HuH-7.5 (cell line): Measurements from ENCODE around the gene DNAJC5G.
"Not testable (repeated sequence)": the region's sequence is repeated elsewhere in the genome, so short reads cannot be mapped to it uniquely, and the experiment has no call there.

Experiments used
- DNase-seq: peaks from one replicate; pipeline ENCODE4 v3.0.0; 2011; ENCODE audit warnings: low spot score

Gene DNAJC5G

DNA sequence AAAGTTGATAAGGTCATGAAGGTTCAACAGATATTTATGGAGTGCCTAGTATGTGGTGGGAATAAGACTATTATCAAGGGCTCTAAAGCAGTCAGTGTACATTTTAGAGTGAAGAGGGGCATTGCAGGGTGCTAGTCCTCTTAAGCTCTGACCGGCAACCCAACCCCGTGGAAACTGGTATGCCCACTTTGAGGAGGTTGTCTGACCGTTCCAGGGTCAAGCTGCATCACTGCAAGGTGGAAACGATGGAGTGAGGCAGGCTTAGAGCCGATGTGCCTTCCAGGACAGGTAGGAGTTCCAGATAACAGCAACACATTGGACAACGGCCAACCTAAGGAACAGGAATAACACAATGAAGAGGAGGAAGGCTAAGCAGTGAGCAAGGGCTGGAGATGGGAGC is 34.4 kb downstream of the DNAJC5G start:
- DNase-seq, result no peak

DNA sequence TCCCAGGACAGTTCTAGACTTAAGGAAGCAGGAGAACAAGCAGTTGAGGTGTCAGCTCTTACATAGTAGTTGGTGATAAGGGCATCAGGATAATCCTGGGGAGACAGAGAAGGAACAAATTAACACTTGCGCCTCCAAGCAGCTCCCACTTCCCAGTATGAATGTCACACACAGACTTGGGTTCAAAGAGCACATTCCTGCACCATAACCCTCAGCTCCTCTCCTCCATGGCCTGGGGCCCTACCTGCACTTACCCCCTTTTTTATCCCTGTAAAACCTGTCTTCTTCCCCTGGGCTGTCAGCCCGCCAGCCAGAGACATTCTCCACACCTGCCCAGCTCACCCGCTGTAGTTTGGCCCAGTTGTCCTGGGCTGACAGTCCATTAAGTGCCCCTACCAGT is 36.9 kb downstream of the DNAJC5G start:
- DNase-seq, result no peak

DNA sequence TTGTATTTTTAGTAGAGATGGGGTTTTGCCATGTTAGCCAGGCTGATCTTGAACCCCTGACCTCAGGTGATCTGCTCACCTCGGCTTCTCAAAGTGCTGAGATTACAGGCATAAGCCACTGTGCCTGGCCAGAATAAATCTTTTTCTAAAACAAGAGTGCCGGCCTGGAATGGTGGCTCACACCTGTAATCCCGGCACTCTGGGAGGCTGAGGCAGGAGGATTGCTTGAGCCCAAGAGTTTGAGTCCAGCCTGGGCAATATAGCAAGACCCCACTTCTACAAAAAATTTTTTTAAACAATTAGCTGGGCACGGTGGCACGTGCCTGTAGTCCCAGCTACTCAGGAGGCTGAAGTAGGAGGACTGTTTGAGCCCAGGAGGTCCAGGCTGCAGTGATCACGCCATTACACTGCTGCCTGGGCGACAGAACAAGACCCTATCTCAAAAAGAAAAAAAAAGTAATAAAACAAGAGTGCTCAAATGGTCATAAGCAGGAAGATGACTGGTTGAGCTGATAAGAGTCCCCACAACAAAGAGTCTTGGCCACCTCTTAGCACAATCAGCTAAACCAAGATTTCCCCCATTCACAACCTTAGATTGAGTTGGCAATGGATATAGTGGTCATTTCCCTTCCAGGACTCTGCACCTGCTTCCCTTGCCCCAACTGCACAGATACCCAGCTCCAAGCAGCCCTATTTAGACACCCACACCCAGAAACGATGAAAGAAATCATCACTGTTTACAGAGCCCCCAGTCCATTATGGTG is 38.8 kb downstream of the DNAJC5G start:
- DNase-seq, result no peak

DNA sequence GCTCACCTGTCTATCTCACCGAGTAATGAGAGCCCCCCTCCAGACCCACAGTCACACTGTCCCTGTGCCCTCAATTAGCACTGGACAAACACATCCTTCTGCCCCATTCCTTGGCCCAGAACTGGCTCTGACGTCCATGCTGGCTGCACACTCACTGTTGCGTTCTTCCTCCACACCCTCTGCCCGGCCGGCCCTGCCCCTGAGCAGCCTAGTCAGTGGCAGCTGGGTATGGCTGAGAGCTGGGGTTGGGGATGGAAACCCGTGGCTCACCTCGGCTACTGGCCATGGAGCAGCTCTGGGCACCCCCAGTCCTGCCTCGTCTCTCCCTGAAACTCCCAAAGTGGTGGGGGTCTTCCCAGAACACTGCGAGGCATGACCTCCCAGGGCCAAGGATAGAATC is 39.5 kb downstream of the DNAJC5G start:
- no peak for DNase-seq

DNA sequence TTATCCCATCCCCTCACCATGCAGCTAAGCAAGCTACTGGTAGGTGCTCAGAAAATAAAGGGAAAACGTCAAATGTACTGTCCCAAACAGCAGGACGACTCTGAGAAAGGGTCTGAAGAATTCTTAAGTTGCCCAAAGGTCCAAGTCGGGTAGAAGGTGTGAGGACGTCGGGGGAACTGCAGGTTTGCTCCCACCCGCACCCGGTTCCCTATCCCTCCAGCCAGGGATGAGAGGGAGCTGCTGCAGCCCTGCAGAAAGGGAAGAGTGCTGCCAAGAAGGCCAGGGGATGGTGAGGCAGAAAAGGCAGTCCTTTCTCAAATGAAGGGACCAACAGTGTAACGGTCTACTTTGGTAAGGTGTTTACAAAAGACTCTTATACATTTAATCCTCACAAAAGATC is 39.9 kb downstream of the DNAJC5G start:
- no peak for DNase-seq

DNA sequence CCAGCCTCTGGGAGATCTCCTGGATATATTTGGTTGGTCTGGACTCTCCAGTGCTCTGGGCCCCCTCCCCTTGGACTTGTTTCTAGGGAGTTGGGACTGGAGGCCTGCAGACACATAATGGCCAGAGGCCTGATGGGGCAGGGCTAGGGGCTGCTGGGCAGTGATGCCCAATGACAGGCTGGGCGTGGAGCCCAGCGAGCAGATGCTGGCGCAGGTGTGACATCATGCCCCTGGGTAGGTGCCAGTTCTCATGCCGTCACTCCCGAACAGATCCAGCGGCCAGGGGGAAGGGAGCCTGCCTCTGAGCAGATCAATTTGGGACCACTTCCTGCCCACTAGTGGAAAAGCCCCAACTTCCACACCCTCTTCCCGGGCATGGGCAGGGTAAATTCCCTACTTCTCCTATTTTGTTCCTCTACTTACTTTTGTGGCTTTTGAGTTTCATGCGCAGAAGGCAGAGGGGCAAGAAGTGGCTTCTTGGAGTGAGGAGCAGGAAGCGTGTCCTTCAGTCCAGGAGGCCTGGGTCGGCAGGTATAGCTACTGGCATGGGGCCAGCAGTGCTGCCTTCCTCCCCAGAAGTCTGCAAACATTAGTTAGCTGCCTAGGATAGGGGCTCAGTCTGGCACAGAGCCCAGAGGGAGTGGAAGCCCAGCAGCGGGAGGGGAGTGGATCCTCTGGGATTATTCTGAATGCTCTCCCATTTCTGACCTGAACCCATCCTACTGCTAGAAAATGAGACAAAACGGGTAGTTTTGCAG is 41.6 kb downstream of the DNAJC5G start:
- DNase-seq, result no peak

DNA sequence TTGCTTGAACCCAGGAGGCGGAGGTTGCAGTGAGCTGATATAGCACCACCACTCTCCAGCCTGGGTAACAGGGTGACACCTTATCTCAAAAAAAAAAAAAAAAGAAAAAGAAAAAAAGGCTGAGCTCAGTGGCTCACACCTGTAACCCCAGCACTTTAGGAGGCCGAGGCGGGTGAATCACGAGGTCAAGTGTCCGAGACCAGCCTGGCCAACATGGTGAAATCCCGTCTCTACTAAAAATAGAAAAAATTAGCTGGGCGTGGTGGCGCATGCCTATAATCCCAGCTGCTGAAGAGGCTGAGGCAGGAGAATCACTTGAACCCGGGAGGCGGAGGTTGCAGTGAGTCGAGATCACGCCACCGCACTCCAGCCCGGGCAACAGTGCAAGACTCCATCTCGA is 44.6 kb downstream of the DNAJC5G start:
- DNase-seq, result not testable (repeated sequence)

DNA sequence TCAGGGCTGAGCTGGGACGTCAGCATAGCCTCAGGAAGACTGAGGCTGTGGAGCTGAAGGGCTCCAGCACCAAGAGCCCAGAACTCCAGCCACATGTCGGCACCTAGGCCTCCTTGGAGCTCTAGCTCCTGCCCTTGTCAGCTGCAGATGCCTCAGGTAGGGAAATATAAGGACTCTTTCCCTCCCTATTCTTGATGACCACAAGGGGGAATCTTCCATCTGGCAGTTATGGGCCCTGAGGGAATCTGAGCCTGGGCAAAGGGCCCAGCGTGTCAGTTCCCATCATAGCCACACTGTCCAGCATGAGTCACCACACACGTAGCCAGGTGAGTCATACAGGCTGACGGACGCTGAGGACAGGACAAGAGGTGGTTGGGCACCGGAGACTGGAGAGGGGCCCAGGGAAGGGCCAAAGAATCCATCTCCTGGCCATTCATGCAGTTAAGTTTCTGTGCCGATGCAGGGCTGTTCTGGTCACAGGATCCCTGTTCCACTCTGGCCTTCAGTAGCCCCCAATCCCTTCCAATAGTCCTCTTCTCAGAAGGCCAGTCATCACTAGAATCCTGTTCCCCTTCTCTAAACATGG is 45.8 kb downstream of the DNAJC5G start:
- DNase-seq, result peak; percentile 69

DNA sequence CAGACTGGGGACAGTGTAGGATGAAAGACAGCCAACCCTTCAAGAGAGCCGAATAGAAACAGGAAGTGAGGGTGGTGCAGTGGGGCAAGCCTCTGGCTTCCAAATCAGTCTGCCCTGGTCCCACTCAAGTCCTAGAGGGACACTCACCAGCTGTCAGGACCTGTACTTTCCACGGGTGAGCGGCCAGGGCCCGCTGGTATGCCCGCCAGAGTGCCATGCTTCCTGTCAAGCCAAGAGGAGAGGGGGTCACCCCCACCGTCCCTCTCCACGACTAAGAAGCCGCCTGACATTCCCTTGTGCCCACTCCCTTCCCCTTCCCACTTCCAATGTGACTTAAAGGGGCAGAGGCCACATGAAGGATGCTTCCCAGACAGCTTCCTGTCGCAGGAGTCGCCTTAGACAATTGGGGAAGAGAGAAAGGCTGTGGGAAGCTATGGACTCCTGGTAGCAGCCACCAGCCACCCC is 47.1 kb downstream of the DNAJC5G start:
- DNase-seq, result no peak

DNA sequence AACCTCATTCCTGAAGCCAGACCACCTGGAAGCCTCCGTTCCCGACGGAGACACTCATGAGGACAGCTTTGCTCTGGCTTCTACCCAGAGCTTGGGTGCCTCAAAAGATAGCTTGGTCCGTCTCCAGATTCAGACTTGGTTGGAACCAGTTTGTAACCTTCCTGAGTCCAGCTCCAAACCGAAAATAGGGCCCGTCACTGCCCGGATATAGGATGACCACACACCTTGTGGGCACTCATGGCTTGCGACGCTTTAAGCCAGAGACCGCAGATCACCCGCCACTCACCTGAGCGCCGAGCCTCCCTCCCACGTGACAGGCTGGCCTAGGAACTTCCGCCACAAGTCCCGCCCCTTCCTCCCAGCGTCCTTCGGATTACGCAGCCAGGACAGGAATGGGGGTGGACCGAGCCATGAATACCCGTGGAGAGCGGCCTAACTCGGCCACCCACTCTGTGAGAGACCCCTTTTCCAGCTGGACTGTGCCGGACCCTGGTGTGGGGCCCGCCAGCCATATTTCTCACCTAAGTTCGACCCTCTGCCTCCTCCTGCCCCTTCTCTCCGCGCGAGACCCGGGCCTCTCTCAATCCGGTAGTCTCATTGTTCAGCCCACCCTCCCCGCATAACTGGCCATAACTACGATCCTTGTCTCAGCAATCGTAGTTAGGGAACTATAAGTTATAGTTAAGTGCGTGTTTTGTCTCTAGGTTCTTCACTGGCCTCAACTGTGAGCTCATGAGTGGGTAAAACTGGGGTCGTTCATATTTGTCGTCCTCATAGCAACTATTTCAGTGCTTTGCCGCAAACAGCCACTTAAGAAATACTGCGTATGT is 47.7 kb downstream of the DNAJC5G start, which contains the start of gene MPV17:
TSS of gene MPV17 (minus strand) at position 332 of the 830 bp plus-strand sequence. CDS start 580 bp downstream, outside the sequence.
- DNase-seq, result peak; percentile 91

DNA sequence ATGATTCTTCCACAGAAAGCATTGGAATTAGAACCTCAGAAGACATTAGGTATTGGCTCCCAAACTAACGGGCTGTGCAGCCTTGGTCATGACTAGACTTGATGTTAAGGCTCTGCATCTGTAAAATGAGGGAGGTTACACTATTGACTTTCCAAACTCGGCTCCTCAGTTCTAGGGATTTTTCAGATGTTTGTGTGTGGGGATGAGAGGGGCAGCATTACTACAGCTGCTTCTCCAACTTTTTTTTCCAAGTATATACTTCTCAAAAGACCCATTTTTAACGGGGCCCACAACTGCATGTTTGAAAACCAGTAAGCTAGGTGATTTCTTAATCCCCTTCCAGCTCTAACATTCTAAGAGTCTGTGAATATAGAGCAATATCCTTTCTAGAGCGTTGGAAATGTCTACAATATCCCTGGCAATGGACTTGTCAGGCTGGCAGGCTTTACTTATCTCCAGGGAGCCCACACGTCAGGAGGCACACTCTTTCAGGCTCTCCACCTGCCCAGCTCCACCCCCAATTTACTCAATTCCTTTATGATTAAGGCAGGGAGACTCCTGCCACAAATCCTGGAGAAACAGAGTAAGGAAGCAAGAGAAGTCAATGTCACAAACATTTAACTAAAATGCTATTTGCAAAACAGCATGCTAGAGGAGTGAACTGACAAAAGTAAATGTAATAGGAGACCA is 48.5 kb downstream of the DNAJC5G start:
- no peak for DNase-seq

DNA sequence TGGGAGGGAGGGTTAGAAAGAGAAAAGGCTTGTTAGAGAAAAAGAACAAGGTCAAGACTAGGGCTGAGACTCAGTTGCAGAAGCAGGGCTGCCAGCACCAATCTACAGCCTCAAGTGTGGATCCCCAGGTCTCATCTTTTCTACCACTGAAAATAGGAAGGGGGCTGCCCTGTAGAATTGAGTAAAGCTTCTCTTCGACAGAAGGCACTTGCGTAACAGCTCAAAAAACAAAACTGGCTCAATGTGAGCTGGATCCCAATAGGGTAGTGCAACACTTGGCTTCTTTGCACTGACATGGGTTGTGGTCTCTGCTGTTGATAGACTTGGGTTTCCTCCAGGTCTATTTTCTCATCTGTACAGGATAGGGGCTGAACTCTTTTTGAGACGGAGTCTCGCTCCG is 49.5 kb downstream of the DNAJC5G start:
- DNase-seq, result no peak
